Right lobe of liver (tissue), 6 donors: ENCODE data around the gene KAZN. TPM values are rescaled to one million over a fixed set of nuclear protein-coding genes. Genes with fewer than 3 reads are reported as not detected.

Experiments
- ATAC-seq, 4 donors: fragments of 200-7000 bp; cut with Tn5 transposase; one replicate each; pipeline ENCODE4 v1.9.1; 2020; ENCODE audit warnings: mild to moderate bottlenecking in 4 of 4, moderate library complexity in 4 of 4
- DNase-seq, 3 donors: peaks; one replicate each; pipeline ENCODE4 v3.0.0-alpha.2; 2020
- H3K27ac ChIP-seq, 3 donors: fragments of 200-600 bp; one replicate each; pipeline ENCODE4 v1.8.0; 2022
- H3K27me3 ChIP-seq, 2 donors: fragments of 200-600 bp; one replicate each; pipeline ENCODE4 v1.8.0; 2022
- H3K36me3 ChIP-seq, 4 donors: fragments of 200-600 bp; sonication (generic) in 1 of 4; one replicate each; pipeline versions ENCODE4 v1.5.1 to v1.8.0; 2017 to 2022; ENCODE audit warnings: control low read depth in 1 of 4
- H3K4me1 ChIP-seq, 4 donors: fragments of 200-600 bp; sonication (generic) in 1 of 4; one replicate each; pipeline versions ENCODE4 v1.5.1 to v1.8.0; 2017 to 2022; ENCODE audit warnings: control low read depth in 1 of 4
- H3K4me3 ChIP-seq, 3 donors: fragments of 200-600 bp; one replicate each; pipeline ENCODE4 v1.8.0; 2022
- H3K9me3 ChIP-seq, 4 donors: fragments of 200-600 bp; sonication (generic) in 1 of 4; one replicate each; pipeline versions ENCODE4 v1.5.1 to v1.8.0; 2017 to 2022; ENCODE audit warnings: control low read depth in 1 of 4
- POLR2A ChIP-seq: fragments of 450-650 bp; IDR thresholded peaks from one replicate; pipeline ENCODE4 v1.6.1; 2017; ENCODE audit warnings: antibody characterized with exemption, mild to moderate bottlenecking
- WGBS: methylation state at CpG from one replicate; pipeline ENCODE4 v1.1.6; 2018; ENCODE audit warnings: low coverage, low lambda C conversion rate; ENCODE audit not compliant: insufficient coverage; ENCODE audit errors: missing lambda C conversion rate; 5-methylcytosine and 5-hydroxymethylcytosine counted together
- intact Hi-C, 2 donors: fragments of 100-400 bp; cut with DNase I; formaldehyde crosslinking; loops; one replicate each; pipeline versions ENCODE4 v1.11.2 to v1.14.1; 2022
- total RNA-seq, 6 experiments: library from RNA; depleted of rRNA in 2 of 6; stranded (reverse); fragments of >200 nt in 2 of 6; fragmentation: NEBNext Ultra II Directional in 3 of 6; extraction: Animal tissue kit (Norgen Biotek cat#: 25700) in 3 of 6; gene quantifications; one replicate each; pipeline versions ENCODE4 v1.1.0 to v1.2.4, GENCODE V29; 2016 to 2023
- TF ChIP-seq, protein P1 (sequence below), 4 donors: fragments of 200-600 bp in 3 of 4; fragments of 450-650 bp in 1 of 4; IDR thresholded peaks; one replicate each; pipeline versions ENCODE4 v1.5.1 to v1.8.0; 2016 to 2022; ENCODE audit warnings: antibody characterized with exemption in 4 of 4, mild to moderate bottlenecking in 2 of 4
- donor health status: DM: no; HTN: yes; CAD: no.
- donor health status: DM: no; HTN: no; CAD: no.
- donor health status: DM: no; HTN: no; CAD: no.
- donor health status: DM: no; HTN: yes; CAD: no.
- donor health status: DM: no; HTN: yes; CAD: no.

The KAZN gene
- total RNA-seq, 6 experiments from 2014 or later = 1.5 to 7.2 (median 2.7) TPM

- DNase-seq (no peak), ATAC-seq (no peak)
- Histone ChIP-seq H3K4me1 (no peaks in the 10 kb centered on the region), H3K36me3 (no peaks in the 10 kb centered on the region), H3K9me3 (no peaks in the 10 kb centered on the region), H3K4me3 (no peak overlapping the region), H3K27ac (no peak overlapping the region), H3K27me3 (no peaks in the 10 kb centered on the region)
- WGBS = 42% methylated on average over 6 of the region's 6 CpGs
- TF ChIP-seq, protein P1, sequence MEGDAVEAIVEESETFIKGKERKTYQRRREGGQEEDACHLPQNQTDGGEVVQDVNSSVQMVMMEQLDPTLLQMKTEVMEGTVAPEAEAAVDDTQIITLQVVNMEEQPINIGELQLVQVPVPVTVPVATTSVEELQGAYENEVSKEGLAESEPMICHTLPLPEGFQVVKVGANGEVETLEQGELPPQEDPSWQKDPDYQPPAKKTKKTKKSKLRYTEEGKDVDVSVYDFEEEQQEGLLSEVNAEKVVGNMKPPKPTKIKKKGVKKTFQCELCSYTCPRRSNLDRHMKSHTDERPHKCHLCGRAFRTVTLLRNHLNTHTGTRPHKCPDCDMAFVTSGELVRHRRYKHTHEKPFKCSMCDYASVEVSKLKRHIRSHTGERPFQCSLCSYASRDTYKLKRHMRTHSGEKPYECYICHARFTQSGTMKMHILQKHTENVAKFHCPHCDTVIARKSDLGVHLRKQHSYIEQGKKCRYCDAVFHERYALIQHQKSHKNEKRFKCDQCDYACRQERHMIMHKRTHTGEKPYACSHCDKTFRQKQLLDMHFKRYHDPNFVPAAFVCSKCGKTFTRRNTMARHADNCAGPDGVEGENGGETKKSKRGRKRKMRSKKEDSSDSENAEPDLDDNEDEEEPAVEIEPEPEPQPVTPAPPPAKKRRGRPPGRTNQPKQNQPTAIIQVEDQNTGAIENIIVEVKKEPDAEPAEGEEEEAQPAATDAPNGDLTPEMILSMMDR (IDR thresholded peaks at IDR 0.05) = no peak
- no peak for TF ChIP-seq POLR2A
- intact Hi-C loops = no loop called here
These were observed 497.0 kb downstream of the KAZN start for GRCh38 chr1:15095496-15095875.

GRCh38 chr1:15096293-15096692 lies 497.8 kb downstream of the KAZN start:
- H3K36me3 ChIP-seq = no peaks in the 10 kb centered on the region
- no peaks in the 10 kb centered on the region for H3K9me3 ChIP-seq
- DNase-seq (no peak), ATAC-seq (no peak)
- H3K27ac ChIP-seq = no peak overlapping the region
- WGBS = 42% methylated on average over 4 of the region's 7 CpGs
- TF ChIP-seq POLR2A = no peak
- TF ChIP-seq, protein P1 (IDR thresholded peaks at IDR 0.05) = no peak
- no peaks in the 10 kb centered on the region for H3K4me1 ChIP-seq
- no peaks in the 10 kb centered on the region for H3K27me3 ChIP-seq
- intact Hi-C loops = no loop called here
- H3K4me3 ChIP-seq = no peak overlapping the region

DNA sequence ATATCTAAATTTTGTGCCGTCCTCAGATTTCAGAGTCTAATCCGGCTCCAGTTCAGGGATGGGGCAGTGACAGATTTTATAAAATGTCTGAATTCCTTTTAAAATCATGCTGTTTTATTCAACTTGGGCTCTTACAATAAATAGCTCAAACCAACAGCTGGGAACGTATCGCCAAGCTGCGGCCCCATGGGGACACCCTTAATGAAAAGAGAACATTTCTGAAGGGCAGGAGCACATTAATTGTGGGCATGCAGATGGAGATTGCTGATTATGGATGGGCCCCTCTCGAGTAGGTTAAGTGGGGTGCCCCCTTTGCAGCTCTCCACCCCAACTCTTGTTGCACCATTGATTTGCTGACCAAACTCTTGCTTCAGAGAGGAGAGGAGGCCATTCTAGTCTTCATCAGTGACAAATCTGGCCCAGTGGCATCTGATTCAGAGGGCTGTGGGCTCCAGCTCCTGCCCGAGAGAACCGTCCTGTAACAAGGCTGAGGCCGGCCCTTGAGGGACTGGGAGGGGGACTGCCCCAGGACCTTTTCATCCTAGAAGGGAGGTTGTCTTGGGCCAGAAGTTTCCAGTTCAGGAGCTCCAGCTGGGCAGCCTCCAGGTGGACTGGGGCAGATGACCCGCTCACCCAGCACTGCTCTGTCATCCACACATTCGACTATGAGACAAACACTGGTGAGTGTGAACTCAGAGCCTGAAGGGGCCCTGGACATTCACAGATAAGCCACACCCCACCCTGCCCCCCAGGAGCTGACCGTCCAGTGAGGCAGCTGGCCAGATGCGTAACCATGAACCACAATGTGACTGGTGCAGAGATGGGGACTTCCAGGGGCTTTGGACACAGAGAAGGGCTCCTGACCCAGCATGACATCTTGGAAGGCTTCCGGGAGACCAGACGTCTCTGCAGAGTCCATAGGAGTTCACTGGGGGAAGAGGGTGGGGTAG lies 500.0 kb downstream of the KAZN start:
- ATAC-seq = no peak
- Histone ChIP-seq H3K4me1 (no peaks in the 10 kb centered on the region), H3K27ac (no peak overlapping the region), H3K9me3 (no peaks in the 10 kb centered on the region), H3K36me3 (no peaks in the 10 kb centered on the region), H3K27me3 (no peaks in the 10 kb centered on the region), H3K4me3 (no peak overlapping the region)
- intact Hi-C loops = no loop called here
- WGBS = 65% methylated on average over 6 of the region's 15 CpGs
- TF ChIP-seq, protein P1 (IDR thresholded peaks at IDR 0.05) = no peak
- no peak for TF ChIP-seq POLR2A
- DNase-seq = no peak

DNA sequence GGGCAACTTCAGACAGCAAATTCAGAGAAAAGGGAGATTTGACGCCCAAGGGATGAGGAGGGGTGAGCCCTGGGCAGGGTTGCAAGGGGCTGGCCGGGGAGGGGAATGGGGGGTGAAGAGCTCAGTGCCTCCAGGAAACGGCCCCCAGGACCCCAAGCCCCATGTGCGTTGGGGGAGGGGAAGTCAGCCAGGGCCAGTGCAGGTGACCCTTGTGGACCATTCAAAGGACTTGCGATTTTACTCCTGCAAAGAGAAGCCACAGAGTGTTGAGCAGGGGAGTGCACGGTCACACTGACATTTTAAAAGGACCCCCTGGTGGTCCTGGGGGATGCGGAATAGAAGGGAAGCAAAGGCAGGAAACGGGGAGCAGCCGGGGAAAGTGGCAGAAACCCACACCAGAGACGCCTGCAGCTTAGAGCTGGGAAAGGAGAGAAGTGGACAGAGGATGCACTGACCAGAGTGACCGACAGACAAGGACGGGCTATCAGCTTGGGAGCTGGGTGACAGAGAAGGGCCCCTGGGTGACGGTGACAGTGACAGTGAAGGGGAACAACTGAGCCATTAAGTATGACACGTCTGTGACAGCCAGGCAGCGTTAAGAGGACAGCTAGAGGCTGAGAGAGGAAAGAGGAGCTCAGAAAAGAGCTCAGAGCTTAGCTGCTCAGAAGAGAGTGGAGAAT lies 501.1 kb downstream of the KAZN start:
- TF ChIP-seq, protein P1 (IDR thresholded peaks at IDR 0.05) = no peak
- TF ChIP-seq POLR2A = no peak
- Histone ChIP-seq H3K9me3 (no peaks in the 10 kb centered on the region), H3K27me3 (no peaks in the 10 kb centered on the region), H3K4me3 (no peak overlapping the region), H3K36me3 (no peaks in the 10 kb centered on the region), H3K4me1 (no peaks in the 10 kb centered on the region), H3K27ac (no peak overlapping the region)
- intact Hi-C loops = no loop called here
- WGBS = 24% methylated on average over 13 of the region's 15 CpGs
- ATAC-seq = no peak
- DNase-seq = no peak
